ENCODE measurements around the gene ZNF385B. TPM values are rescaled to one million over a fixed set of nuclear protein-coding genes. Genes with fewer than 3 reads are reported as not detected.

Gene ZNF385B
- total and polyA plus RNA-seq, 10 of the 15 experiments (the other 5 are each of a cell fraction or from before 2014, with no cell fraction given) = not detected

GRCh38 chr2:179444056-179444455, 417.4 kb downstream of the ZNF385B start:
- Histone ChIP-seq H3K4me1 (ENCODE audit: control insufficient read depth, insufficient read depth, low read length) (no peaks in the 10 kb centered on the region), H3K9me3 (replicated peaks; ENCODE audit: control insufficient read depth, insufficient read depth, low read length) (no peaks in the 10 kb centered on the region), H3K36me3 (ENCODE audit: control insufficient read depth in 2 of 2, insufficient read depth in 2 of 2, low read length in 1 of 2) (no peaks in the 10 kb centered on the region), H2AFZ (ENCODE audit: control insufficient read depth, low read depth, low read length) (no peak overlapping the region), H3K79me2 (ENCODE audit: control insufficient read depth, insufficient read depth, low read length) (no peaks in the 10 kb centered on the region), H3K27me3 (replicated peaks in 1 of 2; ENCODE audit: control insufficient read depth in 2 of 2, insufficient read depth in 2 of 2, low read length in 1 of 2) (peaks cover 0 to 3% of the 10 kb centered on the region in 2 experiments; a peak in 1 of 4 replicates), H3K4me2 (ENCODE audit: control insufficient read depth, insufficient read depth) (no peak overlapping the region), H3K9ac (ENCODE audit: control insufficient read depth, insufficient read depth, low read length) (no peak overlapping the region), H3K27ac (ENCODE audit: control insufficient read depth, insufficient read depth) (no peak overlapping the region), H4K20me1 (ENCODE audit: control insufficient read depth, insufficient read depth) (no peaks in the 10 kb centered on the region), H3K4me3 (no peak overlapping the region)
- RAD21 ChIA-PET (ENCODE audit: unreplicated experiment) = interaction anchor here (0.8 kb wide), 1 partner anchor 13 kb away, joined by 3 read pairs; no protein-coding TSS in a partner anchor
- intact Hi-C loops (cut with micrococcal nuclease; ENCODE audit: unreplicated experiment) (loop anchor here (5.0 kb wide), 2 partner anchors 552 to 682 kb away; no protein-coding TSS in a partner anchor), in situ Hi-C loops (cut with MboI) (loop anchor here (10.0 kb wide), 1 partner anchor 679 kb away; no protein-coding TSS in a partner anchor)
- no TSS peak for BruUV-seq (replicated peaks)
- DNase-seq (ENCODE audit: low read depth, low spot score) (no peak), FAIRE-seq (no peak), ATAC-seq (no peak)
- SMC1A ChIA-PET (ENCODE audit: uncharacterized antibody, unreplicated experiment) = interaction anchor here (0.5 to 2.8 kb wide), 5 partner anchors 9 to 109 kb away, joined by 3 to 7 read pairs (median 3); no protein-coding TSS in a partner anchor
- TF ChIP-seq MTA3 (IDR thresholded peaks at IDR 0.05; ENCODE audit: borderline replicate concordance, low read length) (no peak), STAT3 (IDR thresholded peaks at IDR 0.05; ENCODE audit: low read depth, low read length) (no peak), IKZF1 (conservative IDR thresholded peaks at IDR 0.05) (no peak), RUNX3 (IDR thresholded peaks at IDR 0.05; ENCODE audit: low read length) (no peak), SPI1 (IDR thresholded peaks at IDR 0.05; ENCODE audit: borderline replicate concordance, insufficient read depth, low read depth, low read length) (no peak), NFXL1 (IDR thresholded peaks at IDR 0.05; ENCODE audit: borderline replicate concordance) (no peak), SUPT20H (IDR thresholded peaks at IDR 0.05; ENCODE audit: borderline replicate concordance, control insufficient read depth, low read depth, low read length) (no peak)
- TF ChIP-seq, protein P1, sequence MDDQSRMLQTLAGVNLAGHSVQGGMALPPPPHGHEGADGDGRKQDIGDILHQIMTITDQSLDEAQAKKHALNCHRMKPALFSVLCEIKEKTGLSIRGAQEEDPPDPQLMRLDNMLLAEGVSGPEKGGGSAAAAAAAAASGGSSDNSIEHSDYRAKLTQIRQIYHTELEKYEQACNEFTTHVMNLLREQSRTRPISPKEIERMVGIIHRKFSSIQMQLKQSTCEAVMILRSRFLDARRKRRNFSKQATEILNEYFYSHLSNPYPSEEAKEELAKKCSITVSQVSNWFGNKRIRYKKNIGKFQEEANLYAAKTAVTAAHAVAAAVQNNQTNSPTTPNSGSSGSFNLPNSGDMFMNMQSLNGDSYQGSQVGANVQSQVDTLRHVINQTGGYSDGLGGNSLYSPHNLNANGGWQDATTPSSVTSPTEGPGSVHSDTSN (IDR thresholded peaks at IDR 0.05; ENCODE audit: insufficient replicate concordance, low read depth, low read length) = no peak
- CTCF ChIA-PET = interaction anchor here (0.7 to 2.3 kb wide), 6 partner anchors 9 to 743 kb away, joined by 3 to 10 read pairs (median 4); no protein-coding TSS in a partner anchor
- POLR2A ChIA-PET = no interaction called here
- 42% methylated on average over 3 of the region's 3 CpGs for WGBS (ENCODE audit: insufficient coverage, insufficient replicate concordance, low lambda C conversion rate, missing lambda C conversion rate)
